ENCODE data around the gene THBS3. TPM values are rescaled to one million over a fixed set of nuclear protein-coding genes. Genes with fewer than 3 reads are reported as not detected.

The THBS3 gene
- total and polyA plus RNA-seq, 2 of the 13 experiments (the other 11 are each of a cell fraction or from before 2014, with no cell fraction given): 0.86 to 3.6 TPM

- TF ChIP-seq KLF12 (CRISPR knock-in tag; IDR thresholded peaks at IDR 0.05; ENCODE audit: borderline replicate concordance) (no peak), BATF2 (CRISPR knock-in tag; IDR thresholded peaks at IDR 0.05) (no peak), ZNF446 (CRISPR knock-in tag; IDR thresholded peaks at IDR 0.05) (no peak), ZNF333 (CRISPR knock-in tag; IDR thresholded peaks at IDR 0.05; ENCODE audit: borderline replicate concordance) (peak; percentile 35; the same call in 1 of the 2 replicates), ISL2 (CRISPR knock-in tag; IDR thresholded peaks at IDR 0.05) (no peak), ATF6 (CRISPR knock-in tag; conservative IDR thresholded peaks at IDR 0.05) (no peak), NFIB (CRISPR knock-in tag; IDR thresholded peaks at IDR 0.05; ENCODE audit: borderline replicate concordance) (no peak), MYPOP (CRISPR knock-in tag; IDR thresholded peaks at IDR 0.05) (no peak), DNMT3B (CRISPR knock-in tag; conservative IDR thresholded peaks at IDR 0.05) (no peak), MYNN (CRISPR knock-in tag; IDR thresholded peaks at IDR 0.05; ENCODE audit: low read depth) (no peak), JUN (CRISPR knock-in tag; IDR thresholded peaks at IDR 0.05) (no peak), JARID2 (CRISPR knock-in tag; IDR thresholded peaks at IDR 0.05; ENCODE audit: insufficient replicate concordance) (no peak), ZNF737 (CRISPR knock-in tag; IDR thresholded peaks at IDR 0.05; ENCODE audit: borderline replicate concordance) (no peak), ZNF761 (CRISPR knock-in tag; conservative IDR thresholded peaks at IDR 0.05) (no peak), ZNF431 (CRISPR knock-in tag; IDR thresholded peaks at IDR 0.05; ENCODE audit: borderline replicate concordance, low read depth) (no peak), ZNF556 (CRISPR knock-in tag; IDR thresholded peaks at IDR 0.05; ENCODE audit: borderline replicate concordance) (no peak), CENPBD1 (CRISPR knock-in tag; IDR thresholded peaks at IDR 0.05; ENCODE audit: borderline replicate concordance, low read depth) (no peak)
- TF ChIP-seq, protein P1, sequence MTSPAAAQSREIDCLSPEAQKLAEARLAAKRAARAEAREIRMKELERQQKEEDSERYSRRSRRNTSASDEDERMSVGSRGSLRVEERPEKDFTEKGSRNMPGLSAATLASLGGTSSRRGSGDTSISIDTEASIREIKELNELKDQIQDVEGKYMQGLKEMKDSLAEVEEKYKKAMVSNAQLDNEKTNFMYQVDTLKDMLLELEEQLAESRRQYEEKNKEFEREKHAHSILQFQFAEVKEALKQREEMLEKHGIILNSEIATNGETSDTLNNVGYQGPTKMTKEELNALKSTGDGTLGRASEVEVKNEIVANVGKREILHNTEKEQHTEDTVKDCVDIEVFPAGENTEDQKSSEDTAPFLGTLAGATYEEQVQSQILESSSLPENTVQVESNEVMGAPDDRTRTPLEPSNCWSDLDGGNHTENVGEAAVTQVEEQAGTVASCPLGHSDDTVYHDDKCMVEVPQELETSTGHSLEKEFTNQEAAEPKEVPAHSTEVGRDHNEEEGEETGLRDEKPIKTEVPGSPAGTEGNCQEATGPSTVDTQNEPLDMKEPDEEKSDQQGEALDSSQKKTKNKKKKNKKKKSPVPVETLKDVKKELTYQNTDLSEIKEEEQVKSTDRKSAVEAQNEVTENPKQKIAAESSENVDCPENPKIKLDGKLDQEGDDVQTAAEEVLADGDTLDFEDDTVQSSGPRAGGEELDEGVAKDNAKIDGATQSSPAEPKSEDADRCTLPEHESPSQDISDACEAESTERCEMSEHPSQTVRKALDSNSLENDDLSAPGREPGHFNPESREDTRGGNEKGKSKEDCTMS (CRISPR knock-in tag; conservative IDR thresholded peaks at IDR 0.05): no peak
- TF ChIP-seq, protein P2, sequence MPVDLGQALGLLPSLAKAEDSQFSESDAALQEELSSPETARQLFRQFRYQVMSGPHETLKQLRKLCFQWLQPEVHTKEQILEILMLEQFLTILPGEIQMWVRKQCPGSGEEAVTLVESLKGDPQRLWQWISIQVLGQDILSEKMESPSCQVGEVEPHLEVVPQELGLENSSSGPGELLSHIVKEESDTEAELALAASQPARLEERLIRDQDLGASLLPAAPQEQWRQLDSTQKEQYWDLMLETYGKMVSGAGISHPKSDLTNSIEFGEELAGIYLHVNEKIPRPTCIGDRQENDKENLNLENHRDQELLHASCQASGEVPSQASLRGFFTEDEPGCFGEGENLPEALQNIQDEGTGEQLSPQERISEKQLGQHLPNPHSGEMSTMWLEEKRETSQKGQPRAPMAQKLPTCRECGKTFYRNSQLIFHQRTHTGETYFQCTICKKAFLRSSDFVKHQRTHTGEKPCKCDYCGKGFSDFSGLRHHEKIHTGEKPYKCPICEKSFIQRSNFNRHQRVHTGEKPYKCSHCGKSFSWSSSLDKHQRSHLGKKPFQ (CRISPR knock-in tag; IDR thresholded peaks at IDR 0.05; ENCODE audit: insufficient replicate concordance): no peak
These were observed 41.1 kb downstream of the THBS3 start (continued) for GRCh38 chr1:155166471-155167165.
